Pancreas (tissue), 10 donors: ENCODE measurements around the gene MAP3K1. TPM values are rescaled to one million over a fixed set of nuclear protein-coding genes. Genes with fewer than 3 reads are reported as not detected.
"Not testable (repeated sequence)": the region's sequence is repeated elsewhere in the genome, so short reads cannot be mapped to it uniquely, and the experiment has no call there.

Experiments used
- ATAC-seq, 4 donors: fragments of 200-7000 bp; cut with Tn5 transposase; one replicate each; pipeline versions ENCODE4 v1.8.0 to v1.9.1; 2020; ENCODE audit warnings: mild to moderate bottlenecking in 4 of 4, moderate library complexity in 4 of 4
- DNase-seq, 6 donors: peaks; one replicate each; pipeline ENCODE4 v3.0.0-alpha.2; 2020
- FAIRE-seq: peaks from 2 replicates; lab custom pipeline; 2012; peaks lifted over from hg19 to GRCh38; lab: Jason Lieb, UNC
- H3K27ac ChIP-seq, 4 donors: fragments of 200-600 bp; sonication (generic); 1 replicate in 3 of 4; 2 replicates in 1 of 4; pipeline versions ENCODE4 v1.5.0 to v1.8.0; 2020
- H3K27me3 ChIP-seq, 4 donors: fragments of 200-600 bp; one replicate each; pipeline ENCODE4 v1.8.0; 2021
- H3K36me3 ChIP-seq, 3 donors: fragments of 200-600 bp; sonication (generic) in 1 of 3; one replicate each; pipeline versions ENCODE4 v1.5.0 to v1.8.0; 2020 to 2021
- H3K4me1 ChIP-seq, 3 donors: fragments of 200-600 bp; one replicate each; pipeline ENCODE4 v1.8.0; 2021
- H3K4me3 ChIP-seq, 4 donors: fragments of 200-600 bp; sonication (generic) in 2 of 4; one replicate each; pipeline versions ENCODE4 v1.5.0 to v1.8.0; 2020 to 2021
- H3K9me3 ChIP-seq, 4 donors: fragments of 200-600 bp; one replicate each; pipeline ENCODE4 v1.8.0; 2021
- CTCF ChIP-seq, 4 donors: fragments of 200-600 bp; sonication (generic) in 3 of 4; IDR thresholded peaks; one replicate each; pipeline versions ENCODE4 v1.5.0 to v1.8.0; 2021; ENCODE audit warnings: antibody characterized with exemption in 4 of 4
- WGBS, 2 donors: extraction: QIAGEN DNeasy Blood & Tissue Kit; methylation state at CpG; one replicate each; pipeline ENCODE4 v1.1.7; 2013; 5-methylcytosine and 5-hydroxymethylcytosine counted together
- intact Hi-C, 3 donors: fragments of 100-400 bp; cut with DNase I; formaldehyde crosslinking; loops; one replicate each; pipeline versions ENCODE4 v1.11.1 to v1.14.2; 2022
- polyA plus RNA-seq, 2 donors: library from polyadenylated mRNA; stranded (reverse); fragments of 200-250 nt; gene quantifications; one replicate each; pipeline ENCODE4 v1.2.3, GENCODE V29; 2013
- total RNA-seq, 6 donors: library from RNA; stranded (reverse); fragmentation: NEBNext Ultra II Directional in 4 of 6; extraction: Animal tissue kit (Norgen Biotek cat#: 25700) in 4 of 6; gene quantifications; one replicate each; pipeline versions ENCODE4 v1.2.1 to v1.2.4, GENCODE V29; 2021 to 2023
- donor health status: healthy with polysubstance abuse.
- donor health status: DM: no; HTN: no; CAD: no; lungs with moderate emphysema.
- donor health status: DM: no; HTN: no; CAD: no.
- donor health status: control.
- donor health status: control.
- donor health status: Bipolar disorder and iron deficiency.
- donor health status: DM: yes; HTN: yes; CAD: no.
- donor health status: DM: no; HTN: no; CAD: no.
- donor health status: DM: no; HTN: no; CAD: no.
- donor health status: DM: yes; HTN: yes; CAD: no.

Gene MAP3K1
- total and polyA plus RNA-seq, 8 donors, result 5.4 to 28.7 (median 12.1) TPM

GRCh38 chr5:56774957-56775356 lies 40.4 kb upstream of the MAP3K1 start:
- WGBS, 2 donors, result 60 to 63% methylated on average over 3 of the region's 3 CpGs
- intact Hi-C loops, result no loop called here

DNA sequence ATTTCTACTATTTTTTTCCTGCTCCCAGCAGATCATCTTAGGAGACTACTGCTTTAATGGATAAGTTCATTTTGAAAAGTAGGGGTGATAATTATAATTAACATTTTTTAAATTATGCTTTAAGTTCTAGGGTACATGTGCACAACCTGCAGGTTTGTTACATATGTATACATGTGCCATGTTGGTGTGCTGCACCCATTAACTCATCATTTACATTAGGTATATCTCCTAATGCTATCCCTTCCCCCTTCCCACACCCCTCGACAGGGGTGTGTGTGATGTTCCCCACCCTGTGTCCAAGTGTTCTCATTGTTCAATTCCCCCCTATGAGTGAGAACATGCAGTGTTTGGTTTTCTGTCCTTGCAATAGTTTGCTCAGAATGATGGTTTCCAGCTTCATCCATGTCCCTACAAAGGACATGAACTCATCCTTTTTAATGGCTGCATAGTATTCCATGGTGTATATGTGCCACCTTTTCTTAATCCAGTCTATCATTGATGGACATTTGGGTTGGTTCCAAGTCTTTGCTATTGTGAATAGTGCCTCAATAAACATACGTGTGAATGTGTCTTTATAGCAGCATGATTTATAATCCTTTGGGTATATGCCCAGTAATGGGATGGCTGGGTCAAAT lies 39.0 kb upstream of the MAP3K1 start:
- H3K4me3 ChIP-seq, H3K27me3 ChIP-seq, FAIRE-seq, H3K27ac ChIP-seq, H3K36me3 ChIP-seq, ATAC-seq, DNase-seq, H3K4me1 ChIP-seq, H3K9me3 ChIP-seq, intact Hi-C loops: not testable (repeated sequence)
- 54 to 57% methylated on average over 2 of the region's 2 CpGs for WGBS, 2 donors

More at GRCh38 chr5:56774957-56775356, 40.4 kb upstream of the MAP3K1 start:
- FAIRE-seq, result no peak
- Histone ChIP-seq H3K27ac (no peak overlapping the region), H3K4me1 (no peaks in the 10 kb centered on the region), H3K9me3 (no peaks in the 10 kb centered on the region), H3K4me3 (no peak overlapping the region), H3K36me3 (no peaks in the 10 kb centered on the region), H3K27me3 (no peaks in the 10 kb centered on the region)
- DNase-seq, result no peak
- TF ChIP-seq CTCF (IDR thresholded peaks at IDR 0.05), result no peak
- no peak for ATAC-seq

DNA sequence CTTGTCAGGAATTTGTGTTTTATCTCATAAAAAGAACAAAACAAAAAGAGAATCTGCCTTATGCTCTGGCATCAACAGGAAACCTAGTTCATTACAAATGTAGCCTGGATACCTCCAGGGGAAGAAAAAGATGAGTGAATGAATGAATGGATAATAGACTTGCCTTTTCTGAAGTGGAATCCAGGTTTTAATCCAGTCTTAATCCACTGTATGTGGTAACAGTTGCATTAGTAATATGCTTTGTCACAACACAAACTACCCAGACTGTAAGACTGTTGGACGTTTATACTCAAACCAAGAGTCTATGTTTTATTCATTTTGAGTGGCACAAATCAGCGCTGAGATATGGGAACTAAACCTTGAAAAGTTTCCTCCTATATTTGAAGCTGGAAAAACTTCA lies 32.1 kb upstream of the MAP3K1 start:
- DNase-seq (no peak), ATAC-seq (no peak), FAIRE-seq (no peak)
- intact Hi-C loops, result no loop called here
- Histone ChIP-seq H3K4me3 (no peak overlapping the region), H3K9me3 (no peaks in the 10 kb centered on the region), H3K27me3 (no peaks in the 10 kb centered on the region), H3K27ac (no peak overlapping the region), H3K4me1 (no peaks in the 10 kb centered on the region), H3K36me3 (no peaks in the 10 kb centered on the region)
- 79 to 85% methylated on average over 2 of the region's 2 CpGs for WGBS, 2 donors
- no peak for TF ChIP-seq CTCF (IDR thresholded peaks at IDR 0.05)

GRCh38 chr5:56786346-56786745 lies 29.0 kb upstream of the MAP3K1 start:
- FAIRE-seq (no peak), DNase-seq (no peak), ATAC-seq (no peak)
- no peak overlapping the region for H3K4me3 ChIP-seq
- no peaks in the 10 kb centered on the region for H3K9me3 ChIP-seq
- 88 to 90% methylated on average over 2 of the region's 2 CpGs for WGBS, 2 donors
- no peaks in the 10 kb centered on the region for H3K4me1 ChIP-seq
- H3K36me3 ChIP-seq, result no peaks in the 10 kb centered on the region
- no peak overlapping the region for H3K27ac ChIP-seq
- no peak for TF ChIP-seq CTCF (IDR thresholded peaks at IDR 0.05)
- H3K27me3 ChIP-seq, result no peaks in the 10 kb centered on the region
- intact Hi-C loops, result no loop called here

DNA sequence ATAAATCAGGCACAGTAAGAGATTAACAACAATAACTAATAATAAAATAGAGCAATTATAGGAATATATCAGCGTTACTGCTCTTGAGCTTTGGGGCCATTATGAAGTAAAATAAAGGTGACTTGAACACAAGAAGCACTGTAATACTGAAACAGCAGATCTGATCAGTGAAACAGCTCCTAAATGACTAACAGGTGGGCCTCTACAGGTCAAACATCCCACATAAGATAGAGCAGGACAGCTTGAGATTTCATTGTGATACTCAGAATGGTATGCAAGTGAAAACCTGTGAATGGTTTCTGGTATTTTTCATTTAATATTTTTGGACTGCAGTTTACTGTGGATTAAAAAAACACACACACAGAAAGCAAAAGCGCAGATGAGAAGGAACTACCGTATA lies 24.0 kb upstream of the MAP3K1 start:
- ATAC-seq, result no peak
- H3K27me3 ChIP-seq, result no peaks in the 10 kb centered on the region
- no peak for DNase-seq
- H3K9me3 ChIP-seq, result no peaks in the 10 kb centered on the region
- intact Hi-C loops, result no loop called here
- H3K36me3 ChIP-seq, result no peaks in the 10 kb centered on the region
- H3K4me1 ChIP-seq, result no peaks in the 10 kb centered on the region
- H3K4me3 ChIP-seq, result no peak overlapping the region
- no peak for TF ChIP-seq CTCF (IDR thresholded peaks at IDR 0.05)
- 92 to 93% methylated on average over 3 of the region's 3 CpGs for WGBS, 2 donors
- no peak for FAIRE-seq
- H3K27ac ChIP-seq, result no peak overlapping the region
